NCI-H345 (cell line): ENCODE results near the gene FADD.
"Not testable (repeated sequence)": the region's sequence is repeated elsewhere in the genome, so short reads cannot be mapped to it uniquely, and the experiment has no call there.

Experiments
- DNase-seq: peaks from one replicate; lab custom pipeline; 2025; lab: John Stamatoyannopoulos, UW

The FADD gene

DNA sequence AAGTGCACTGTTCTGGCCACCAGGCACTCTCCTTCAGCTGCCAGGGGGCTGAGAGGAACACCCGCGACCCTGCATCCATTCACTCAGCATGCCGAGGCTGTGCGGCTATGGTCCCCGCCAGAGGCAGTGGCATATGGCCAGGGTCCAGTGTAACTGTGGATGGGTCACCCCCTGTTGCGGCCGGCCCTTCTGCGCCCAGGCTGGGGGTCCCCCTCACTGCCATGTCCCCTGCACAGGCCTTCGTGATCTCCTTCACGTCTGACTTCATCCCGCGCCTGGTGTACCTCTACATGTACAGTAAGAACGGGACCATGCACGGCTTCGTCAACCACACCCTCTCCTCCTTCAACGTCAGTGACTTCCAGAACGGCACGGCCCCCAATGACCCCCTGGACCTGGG, 20.8 kb upstream of the FADD start:
- DNase-seq = no peak

DNA sequence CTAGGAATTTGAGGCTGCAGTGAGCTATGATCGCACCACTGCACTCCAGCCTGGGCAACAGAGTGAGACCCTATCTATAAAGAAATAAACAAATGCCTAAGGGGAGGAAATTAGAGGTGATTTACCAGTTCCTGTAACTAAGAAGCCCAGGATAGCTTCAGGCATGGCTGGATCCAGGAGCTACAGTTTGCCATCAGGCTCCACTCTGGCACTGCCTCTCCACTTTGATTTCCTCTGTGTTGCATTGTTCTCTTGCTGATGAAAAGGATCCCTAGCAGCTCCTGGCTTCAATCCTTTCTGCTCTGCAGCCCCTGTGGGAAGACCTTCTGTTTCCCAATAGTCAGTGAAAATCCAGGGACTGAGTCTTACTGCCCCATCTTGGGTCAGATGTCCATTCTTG, 20.1 kb upstream of the FADD start:
- no peak for DNase-seq

DNA sequence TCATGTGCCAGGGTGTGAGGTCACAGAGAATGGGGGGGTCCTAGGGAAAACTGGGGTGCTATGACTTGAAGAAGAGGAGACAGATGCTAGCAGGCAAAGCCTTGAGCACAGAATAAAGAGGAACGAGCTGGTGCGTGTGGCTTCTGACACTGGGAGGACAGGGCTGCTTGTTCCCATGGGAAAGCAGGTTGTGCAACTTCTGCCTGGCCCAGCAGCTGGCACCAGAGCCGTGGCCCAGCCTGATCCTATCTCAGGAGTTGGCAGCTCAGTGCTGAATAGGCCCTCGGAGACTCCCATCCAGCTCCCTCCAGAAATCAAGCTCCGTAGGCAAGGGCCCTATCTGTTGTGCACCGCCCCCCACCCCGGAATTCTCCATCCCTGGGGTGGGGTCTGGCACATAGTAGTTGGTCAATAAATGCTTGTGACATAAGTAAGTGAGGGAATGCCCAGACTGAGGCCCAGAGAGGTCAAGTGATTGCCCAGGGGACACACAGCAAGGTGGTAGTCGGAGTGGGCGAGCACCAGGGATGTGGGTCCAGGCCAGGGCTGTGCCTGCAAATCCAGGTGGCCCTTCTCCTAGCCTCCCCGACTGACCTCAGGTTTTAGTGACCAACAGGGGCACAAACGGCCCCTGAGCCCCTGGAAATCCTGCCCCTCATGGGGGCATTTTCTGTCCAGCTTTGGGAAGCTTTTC, 19.5 kb upstream of the FADD start:
- DNase-seq = no peak

DNA sequence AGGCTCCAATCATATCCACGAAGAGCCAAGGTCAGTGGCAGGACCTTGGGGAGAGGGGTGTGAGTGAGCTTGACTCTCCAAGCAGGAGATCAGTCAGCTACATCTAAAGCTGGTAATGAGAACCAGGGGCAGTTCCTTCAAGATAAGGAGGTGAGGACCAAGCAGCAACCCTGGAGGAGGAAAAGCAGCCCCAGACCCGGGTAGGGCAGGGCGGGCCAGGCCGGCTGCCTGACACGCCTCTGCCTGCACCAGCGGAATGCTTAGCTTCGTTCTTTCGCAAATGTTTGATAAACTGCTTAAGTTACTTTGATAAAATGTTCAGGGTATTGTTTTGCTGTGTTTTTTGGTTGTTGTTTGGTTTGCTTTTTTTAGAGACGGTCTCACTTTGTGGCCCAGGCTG, 18.7 kb upstream of the FADD start:
- no peak for DNase-seq

DNA sequence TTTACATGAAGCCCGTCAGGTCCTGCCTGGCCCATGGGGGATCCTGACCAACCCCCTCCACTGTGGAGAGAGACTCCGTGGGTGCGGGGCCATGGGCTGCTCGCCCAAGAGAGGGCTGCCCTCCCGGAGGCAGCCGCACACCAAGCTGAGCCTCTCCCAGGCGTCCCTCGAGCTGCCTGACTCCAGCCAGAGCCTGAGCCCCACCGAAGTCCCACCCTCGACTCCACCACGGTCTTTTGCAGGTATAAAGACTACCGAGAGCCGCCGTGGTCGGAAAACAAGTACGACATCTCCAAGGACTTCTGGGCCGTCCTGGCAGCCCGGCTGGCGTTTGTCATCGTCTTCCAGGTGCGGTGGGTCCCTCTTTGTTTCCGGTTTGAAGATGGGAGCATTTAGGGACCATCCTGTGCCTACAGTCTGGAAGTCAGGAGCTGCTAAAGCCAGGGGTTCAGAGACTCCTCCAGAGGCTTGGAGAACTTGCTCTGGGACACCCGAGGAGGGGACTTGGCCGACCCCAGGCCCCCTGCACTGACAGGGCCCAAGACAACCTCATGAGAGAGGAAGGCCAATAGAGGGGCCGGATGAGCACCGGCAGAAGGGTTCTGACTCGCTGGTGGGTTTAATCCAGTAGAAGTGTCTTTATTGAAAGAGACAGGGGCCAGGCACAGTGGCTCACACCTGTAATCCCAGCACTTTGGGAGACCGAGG, 17.6 kb upstream of the FADD start:
- DNase-seq = no peak

DNA sequence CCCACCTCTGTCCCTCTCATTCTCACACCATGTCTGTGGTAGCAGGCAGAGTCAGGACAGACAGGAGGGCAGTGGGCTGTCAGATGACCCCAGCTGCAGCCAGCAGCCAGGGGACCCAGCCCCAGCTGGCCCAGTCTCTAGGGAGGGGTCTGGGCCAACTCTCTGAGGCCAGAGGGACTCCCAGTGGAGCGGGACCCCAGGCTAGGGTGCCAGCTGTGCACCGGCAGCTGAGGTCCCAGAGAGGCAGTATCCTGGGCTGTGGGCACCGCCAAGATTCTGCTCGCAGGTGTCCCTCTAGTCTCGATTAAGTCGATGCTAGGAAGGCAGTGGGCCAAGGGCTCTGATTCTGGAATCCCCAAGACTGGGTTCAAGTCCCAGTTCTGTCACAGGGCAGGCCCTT, 16.7 kb upstream of the FADD start:
- no peak for DNase-seq

DNA sequence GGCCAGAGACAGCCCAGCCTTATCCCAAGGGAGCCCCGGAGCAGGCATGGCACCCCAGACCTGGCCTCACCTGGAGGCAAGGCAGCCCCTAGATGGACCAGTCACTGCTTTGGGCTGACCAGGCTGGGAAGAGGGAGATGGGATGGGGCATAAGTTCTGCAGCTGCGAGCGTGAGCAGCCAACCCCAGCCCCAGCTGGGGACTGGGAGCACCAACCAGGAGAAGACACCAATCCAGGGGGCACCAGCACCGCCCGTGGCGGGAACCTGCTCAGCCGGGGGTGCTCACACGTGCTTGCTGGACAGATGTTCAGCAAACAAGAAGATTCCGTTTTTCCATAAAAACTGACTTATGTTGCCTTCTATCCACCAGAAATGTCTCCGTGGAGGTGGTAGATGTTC, 16.2 kb upstream of the FADD start:
- DNase-seq = no peak

DNA sequence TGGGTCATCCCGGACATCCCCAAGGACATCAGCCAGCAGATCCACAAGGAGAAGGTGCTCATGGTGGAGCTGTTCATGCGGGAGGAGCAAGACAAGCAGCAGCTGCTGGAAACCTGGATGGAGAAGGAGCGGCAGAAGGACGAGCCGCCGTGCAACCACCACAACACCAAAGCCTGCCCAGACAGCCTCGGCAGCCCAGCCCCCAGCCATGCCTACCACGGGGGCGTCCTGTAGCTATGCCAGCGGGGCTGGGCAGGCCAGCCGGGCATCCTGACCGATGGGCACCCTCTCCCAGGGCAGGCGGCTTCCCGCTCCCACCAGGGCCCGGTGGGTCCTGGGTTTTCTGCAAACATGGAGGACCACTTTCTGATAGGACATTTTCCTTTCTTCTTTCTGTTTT, 15.3 kb upstream of the FADD start:
- DNase-seq = no peak

DNA sequence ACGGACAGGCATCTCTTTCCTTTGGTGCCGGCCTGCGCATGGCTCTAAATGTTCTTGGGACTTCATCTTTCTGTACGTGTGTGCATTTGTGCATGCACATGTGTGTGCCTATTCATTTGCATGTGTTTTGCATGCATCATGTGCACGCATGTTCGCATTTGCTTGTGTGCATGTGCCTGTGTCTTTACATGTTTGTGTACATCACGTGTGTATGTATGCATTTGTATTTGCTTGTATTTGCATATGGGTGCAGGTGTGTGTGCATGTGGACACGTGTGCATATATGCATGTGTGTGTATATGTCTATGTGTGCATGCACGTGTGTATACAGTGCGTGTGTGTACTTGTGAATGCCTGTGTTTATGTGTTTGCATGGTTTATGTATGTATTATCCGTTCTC, 13.5 kb upstream of the FADD start:
- DNase-seq = no peak

DNA sequence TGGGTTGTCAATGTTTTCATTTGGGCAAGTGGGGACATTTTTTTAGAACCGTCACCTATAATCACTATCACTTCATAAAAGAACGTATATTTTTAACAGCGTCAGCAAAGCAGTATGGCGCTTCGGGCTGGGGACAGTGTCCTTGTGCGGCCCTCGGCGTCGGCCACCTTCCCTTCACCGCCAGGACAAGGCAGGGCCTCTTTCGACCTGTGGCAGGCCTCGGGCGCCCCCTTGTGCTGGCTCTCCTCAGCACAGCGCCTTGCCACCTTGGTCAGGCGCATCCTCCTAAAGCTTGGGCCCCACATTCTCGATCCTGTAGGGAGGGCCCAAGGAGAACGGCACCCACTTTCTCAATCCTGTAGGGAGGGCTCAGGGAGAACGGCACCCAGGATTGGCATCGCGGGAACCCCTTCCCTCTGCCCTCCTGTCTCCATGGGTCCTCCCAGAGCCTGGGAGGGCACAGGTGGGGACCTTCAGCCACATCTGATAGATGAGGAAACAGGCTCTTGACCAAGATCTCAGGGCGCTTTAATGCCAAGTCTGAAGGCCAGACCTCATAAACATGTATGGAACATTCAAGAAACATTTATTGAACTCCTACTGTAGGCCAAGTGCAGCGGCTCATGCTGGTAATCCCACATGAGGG, 11.5 kb upstream of the FADD start:
- DNase-seq = peak; percentile 70

DNA sequence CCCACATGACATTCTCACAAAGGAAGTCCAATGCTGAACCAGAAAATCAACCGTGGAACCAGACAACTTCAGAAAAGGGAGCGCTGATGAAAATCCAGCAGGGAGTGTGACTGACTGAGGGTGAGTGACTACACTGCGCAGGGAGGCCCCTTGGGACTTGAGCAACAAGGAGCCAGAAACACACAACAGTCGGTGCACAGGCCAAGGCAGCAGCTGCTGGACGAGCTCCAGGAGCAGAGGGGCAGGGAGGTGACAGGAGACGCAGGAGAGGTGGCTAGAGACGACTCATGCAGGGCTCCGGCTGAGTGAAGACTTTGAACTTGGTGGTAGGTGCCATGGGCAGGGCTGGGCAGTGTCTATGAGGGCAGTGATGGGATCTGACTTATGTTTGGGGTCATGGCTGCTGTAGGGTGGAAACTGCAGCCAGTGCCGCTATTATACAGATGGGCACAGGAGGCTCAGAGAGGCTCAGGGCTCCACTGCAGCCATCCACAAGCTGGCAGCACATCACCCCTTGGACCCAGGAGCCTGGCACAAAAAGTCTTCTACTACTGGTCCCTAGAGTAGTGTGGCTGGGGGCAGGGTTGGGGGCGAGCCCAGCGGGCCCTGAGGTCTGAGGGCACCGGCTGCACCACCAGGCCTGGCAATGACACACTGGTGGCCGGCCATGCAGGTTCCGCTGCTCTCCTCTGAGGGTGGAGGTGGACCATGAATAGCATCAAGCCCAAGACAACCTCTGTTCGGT, 10.3 kb upstream of the FADD start:
- no peak for DNase-seq

DNA sequence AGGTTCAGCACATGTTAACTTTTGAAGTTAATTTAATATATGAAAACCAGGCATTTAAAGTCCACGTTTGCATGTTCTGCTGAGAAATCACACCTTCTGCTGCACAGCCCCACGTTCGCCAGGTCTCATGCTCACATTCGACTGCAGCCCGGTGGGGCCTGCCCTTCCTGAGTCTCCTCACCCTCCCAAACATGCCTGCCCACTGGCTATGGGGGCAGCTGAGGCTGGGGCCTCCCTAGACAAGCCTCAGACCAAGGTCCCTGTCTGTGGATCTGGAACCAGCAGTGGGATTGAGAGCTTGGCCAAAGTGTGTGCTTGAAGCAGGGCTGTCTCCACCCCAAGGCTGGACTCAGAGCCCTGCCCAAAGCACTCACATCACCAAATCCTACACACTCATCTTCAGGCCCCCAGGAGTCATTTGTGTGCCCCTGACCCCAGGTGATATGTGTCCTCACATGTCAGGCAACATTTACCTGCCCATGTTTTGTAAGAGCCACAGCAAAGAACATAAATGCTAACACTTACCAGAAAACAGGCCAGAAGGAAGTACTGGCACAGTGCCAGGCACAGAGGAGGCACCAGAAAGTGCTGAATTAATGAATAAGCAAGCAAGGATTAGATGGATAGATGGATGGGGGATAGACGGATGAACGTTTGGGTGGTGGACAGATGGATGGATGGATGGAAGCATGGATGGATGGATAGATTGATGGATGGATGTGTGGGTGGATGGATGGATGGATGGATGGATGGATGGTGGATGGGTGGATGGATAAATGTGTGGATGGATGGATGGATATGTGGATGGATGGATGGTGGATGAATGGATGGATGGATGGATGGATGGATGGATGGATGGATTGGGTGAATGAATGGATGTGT, 9.4 kb upstream of the FADD start:
- DNase-seq = no peak

DNA sequence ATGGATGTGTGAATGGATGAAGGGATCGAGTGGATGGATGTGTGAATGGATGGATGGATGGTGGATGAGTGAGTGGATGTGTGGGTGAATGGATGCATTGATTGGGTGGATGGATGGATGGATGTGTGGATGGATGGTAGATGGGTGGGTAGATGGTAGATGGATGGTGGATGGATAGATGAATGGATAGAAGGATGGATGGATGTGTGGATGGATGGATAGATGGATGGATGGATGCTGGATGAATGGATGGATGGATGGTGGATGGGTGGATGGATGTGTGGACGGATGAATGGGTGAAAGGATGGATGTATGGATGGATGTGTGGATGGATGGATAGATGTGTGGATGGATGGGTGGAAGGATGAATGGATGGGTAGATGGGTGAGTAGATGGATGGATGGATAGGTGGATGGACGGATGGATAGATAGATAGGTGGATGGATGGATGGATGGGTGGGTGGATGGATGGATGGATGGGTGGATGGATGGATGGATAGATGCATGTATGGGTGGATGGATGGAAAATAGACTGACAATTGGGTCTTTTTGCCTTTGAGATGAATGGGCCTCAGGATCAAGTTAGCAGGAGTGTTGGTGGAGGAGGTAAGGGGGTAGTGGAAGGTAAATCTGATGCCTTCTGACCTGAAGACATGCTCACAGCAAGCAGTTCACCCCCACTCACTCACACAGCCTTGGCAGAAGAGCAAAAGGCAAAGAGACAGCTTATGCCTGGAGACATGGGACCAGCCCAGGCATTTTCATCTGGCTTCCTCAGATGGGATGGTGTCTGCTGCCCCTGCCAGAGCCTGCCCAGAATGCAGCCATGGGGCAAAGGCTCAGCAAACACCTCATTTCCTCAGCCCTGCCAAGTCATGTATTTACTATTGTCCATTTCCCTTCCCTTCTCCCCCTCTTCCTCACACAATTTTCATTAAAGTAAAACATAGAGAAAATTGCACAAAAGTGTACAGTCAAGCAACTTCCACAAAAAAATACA, 8.0 kb upstream of the FADD start:
- no peak for DNase-seq

DNA sequence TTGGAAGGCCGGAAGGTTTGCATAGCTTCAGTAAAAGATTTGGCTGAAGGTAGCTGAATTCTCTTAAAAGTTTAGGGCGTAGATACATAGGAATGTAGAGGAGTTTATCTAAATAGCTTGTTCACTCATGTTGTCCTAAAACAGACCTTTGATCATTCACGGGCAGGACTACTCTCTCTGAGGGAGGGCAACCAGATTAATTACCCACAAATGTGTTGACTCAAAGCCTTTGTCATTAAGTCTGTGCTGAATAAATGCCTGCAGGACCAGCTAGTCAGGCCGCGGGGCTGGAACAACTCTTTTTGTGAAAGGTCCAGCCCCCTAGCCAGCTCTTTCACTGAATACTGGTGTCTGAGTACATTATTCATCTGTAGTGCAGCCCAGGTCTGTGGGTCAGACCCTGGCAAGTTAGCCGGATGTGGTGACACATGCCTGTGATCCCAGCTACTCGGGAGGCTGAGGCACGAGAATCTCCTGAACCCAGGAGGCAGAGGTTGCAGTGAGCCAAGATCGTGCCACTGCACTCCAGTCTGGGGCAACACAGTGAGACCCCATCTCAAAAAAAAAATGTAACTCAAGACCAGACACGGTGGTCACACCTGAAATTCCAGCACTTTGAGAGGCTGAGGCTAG, 2.8 kb upstream of the FADD start:
- no peak for DNase-seq

DNA sequence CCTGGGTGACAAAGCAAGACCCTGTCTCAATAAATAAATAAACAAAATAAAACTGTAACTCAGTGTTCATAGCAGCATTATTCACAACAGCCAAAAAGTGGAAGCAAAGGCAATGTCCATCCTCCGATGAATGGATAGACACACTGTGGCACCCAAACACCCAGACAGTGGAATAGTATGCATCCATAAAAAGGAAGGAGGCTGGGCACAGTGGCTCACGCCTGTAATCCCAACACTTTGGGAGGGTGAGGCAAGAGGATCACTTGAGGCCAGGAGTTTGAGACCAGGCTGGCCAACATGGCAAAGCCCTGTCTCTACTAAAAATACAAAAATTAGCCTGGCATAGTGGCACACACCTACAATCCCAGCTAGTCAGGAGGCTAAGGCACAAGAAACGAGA, 2.0 kb upstream of the FADD start:
- not testable (repeated sequence) for DNase-seq

DNA sequence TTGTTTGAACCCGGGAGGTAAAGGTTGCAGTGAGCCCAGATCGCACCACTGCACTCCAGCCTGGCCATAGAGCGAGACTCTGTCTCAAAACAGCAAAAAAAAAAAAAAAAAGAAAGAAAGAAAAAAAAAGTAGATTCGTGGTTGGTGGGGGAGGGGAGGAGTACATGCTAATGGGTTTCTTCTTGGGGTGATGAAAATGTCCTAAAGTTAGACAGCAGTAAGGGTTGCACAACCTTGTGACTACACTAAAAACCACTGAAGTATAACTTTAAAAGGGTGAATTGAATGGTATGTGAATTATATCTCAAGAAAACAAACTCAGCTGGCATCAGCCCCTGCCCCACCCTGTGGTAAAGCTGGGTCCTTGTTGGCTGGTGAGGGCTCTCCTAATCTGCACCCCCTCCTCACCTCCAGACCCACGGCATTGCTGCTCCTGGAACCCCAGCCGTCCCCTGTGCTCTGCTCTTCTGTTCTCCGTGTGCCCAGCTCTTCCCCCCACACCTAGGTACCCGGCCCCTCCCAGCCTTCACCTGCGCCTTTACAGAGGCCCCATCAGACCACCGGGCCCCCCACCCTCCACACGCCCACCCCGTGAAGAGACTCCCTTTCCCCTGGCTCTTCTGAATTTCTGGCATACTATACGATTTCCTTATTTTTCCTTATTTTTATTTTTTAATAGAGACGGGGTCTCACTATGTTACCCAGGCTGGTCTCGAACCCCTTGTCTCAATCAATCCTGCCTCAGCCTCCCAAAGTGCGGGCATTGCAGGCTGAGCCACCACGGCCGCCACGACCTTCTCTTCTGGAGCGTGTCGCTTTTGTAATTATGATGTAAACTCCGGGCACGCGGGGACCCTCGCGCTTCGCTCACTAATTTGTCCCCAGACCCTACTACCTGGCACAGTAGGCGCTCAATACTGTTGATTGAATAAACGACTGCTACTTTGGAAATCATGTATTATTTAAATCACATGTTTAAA, 924 bp upstream of the FADD start:
- DNase-seq = no peak

DNA sequence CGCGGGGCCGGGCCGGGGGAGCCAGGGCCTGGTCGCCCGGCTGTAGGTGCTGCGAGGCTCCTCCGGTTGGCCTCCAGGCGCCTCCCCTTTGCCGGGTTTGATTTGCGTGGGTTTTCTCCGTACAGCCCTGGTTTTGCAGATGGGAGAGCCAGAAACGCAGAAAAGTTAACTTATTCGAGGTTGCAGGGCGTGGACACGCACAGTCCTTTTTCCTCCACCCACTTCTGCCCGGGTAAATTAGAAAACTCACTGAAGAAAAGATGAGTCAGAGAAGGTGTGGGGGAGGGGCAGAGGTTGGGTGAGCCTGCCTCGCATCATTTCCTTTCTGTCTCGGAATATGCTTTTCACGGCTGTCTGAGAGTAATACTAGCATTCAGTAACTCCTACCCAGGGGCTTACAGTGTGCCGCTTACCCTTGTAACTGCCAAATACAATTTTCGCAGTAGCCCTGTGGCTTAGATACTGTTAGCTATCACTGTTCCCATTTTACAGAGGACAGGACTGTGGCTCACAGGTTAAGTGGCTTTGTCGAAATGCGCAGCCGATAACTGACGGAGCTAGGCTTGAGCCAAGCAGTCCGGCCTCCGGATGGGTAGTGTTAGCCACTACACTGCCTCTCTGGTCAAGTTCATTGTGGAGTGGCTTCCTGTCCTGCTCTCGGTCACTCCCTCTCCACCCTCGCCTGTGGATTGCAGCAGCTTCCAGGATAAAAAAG, 812 bp downstream of the FADD start:
- DNase-seq = peak; percentile 41

DNA sequence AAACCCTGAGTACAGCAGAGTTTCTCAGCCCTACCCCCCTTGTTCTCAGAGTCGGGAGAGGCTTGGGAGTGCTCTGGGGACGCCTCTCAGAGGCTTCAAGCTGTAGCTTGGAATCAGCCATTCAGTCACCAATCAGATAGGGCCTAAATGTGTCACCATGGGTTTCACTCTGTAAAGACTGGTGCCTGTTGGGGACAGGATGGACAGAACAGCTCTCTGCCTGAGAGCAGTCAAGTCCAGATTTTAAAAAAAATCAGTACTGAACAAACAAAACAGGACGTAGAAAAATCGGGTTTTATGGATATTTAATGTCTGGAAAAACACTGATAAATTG, 1.3 kb downstream of the FADD start:
- DNase-seq = no peak
